Measurements from ENCODE around the gene SPATA18. TPM values are rescaled to one million over a fixed set of nuclear protein-coding genes. Genes with fewer than 3 reads are reported as not detected.
A peak's percentile ranks its signal among the peaks of the same experiment; 100 is the strongest.

SPATA18 gene
- total and polyA plus RNA-seq, 9 of the 15 experiments (the other 6 are each of a cell fraction or from before 2014, with no cell fraction given), result 0.09 TPM; not detected in 8

DNA sequence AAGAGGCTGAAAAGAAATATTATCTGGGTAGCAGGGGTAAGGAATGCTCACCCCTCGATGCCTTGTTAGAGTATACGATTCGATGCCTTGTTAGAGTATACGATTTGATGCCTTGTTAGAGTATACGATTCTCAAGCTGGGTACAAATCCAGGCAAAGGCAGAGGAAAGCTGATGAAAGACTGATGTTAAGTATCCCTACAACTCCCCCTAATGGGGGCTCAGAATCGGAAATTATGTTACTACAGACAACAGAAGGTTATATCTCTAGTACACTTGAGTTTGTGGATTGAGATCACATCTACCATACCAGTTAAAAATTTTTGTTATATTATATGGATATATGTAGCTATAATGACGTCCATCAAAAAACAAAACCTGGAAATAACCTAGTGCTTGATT is 35.7 kb upstream of the SPATA18 start (continued):
- no peak for TF ChIP-seq ZBTB33 (CRISPR knock-in tag; IDR thresholded peaks at IDR 0.05)
- no peak for TF ChIP-seq NFE2 (IDR thresholded peaks at IDR 0.05; ENCODE audit: low read depth)
- TF ChIP-seq ZNF589 (CRISPR knock-in tag; IDR thresholded peaks at IDR 0.05; ENCODE audit: low read depth), result no peak
- no peak for TF ChIP-seq ZNF830 (CRISPR knock-in tag; IDR thresholded peaks at IDR 0.05)
- no peak for TF ChIP-seq FOXJ3 (CRISPR knock-in tag; IDR thresholded peaks at IDR 0.05)
- TF ChIP-seq CTCF (IDR thresholded peaks at IDR 0.05 in 2 of 3, conservative IDR thresholded peaks at IDR 0.05 in 1 of 3; ENCODE audit: insufficient read depth in 2 of 3, low read depth in 1 of 3, low read length in 3 of 3), result peak in 1 of 3 experiments; percentile 25; a peak in 1 of 6 replicates

GRCh38 chr4:52016981-52017380 is 34.1 kb upstream of the SPATA18 start:
- Histone ChIP-seq H4K20me1 (replicated peaks; ENCODE audit: control insufficient read depth, insufficient read depth, low read length) (no peaks in the 10 kb centered on the region), H3K9me1 (ENCODE audit: control insufficient read depth, insufficient read depth, low read length) (no peaks in the 10 kb centered on the region), H3K4me2 (ENCODE audit: insufficient read depth, low read length) (no peak overlapping the region), H3K4me3 (no peak overlapping the region), H3K79me2 (ENCODE audit: control insufficient read depth, insufficient read depth, low read length) (no peaks in the 10 kb centered on the region), H3K9ac (ENCODE audit: insufficient read depth in 1 of 2, low read depth in 2 of 2, low read length in 2 of 2) (no peak overlapping the region), H2AFZ (ENCODE audit: low read depth, low read length) (no peak overlapping the region), H3K27ac (ENCODE audit: extremely low read depth, low read depth, low read length) (no peak overlapping the region), H3K27me3 (ENCODE audit: control insufficient read depth in 2 of 2, insufficient read depth in 2 of 2, low read length in 2 of 2) (no peaks in the 10 kb centered on the region), H3K9me3 (replicated peaks; ENCODE audit: control insufficient read depth, insufficient read depth, low read depth, low read length) (no peaks in the 10 kb centered on the region), H3K4me1 (replicated peaks in 1 of 2; ENCODE audit: control insufficient read depth in 2 of 2, insufficient read depth in 2 of 2, low read length in 2 of 2) (no peaks in the 10 kb centered on the region; a peak in 1 of 5 replicates), H3K36me3 (ENCODE audit: control insufficient read depth, insufficient read depth, low read length) (no peaks in the 10 kb centered on the region)
- BruUV-seq (replicated peaks), result no TSS peak
- FAIRE-seq, result no peak
- intact Hi-C loops (cut with micrococcal nuclease), result no loop called here
- WGBS (ENCODE audit: insufficient coverage, low coverage, missing lambda C conversion rate), result 0% methylated on average over 3 of the region's 3 CpGs
- ATAC-seq, result no peak
- CTCF ChIA-PET (ENCODE audit: low intra/inter-chr PET ratio), result interaction anchor here (0.6 kb wide), 1 partner anchor 1022 kb away, joined by 3 read pairs; no protein-coding TSS in a partner anchor
- POLR2A ChIA-PET, result no interaction called here
- DNase-seq (ENCODE audit: extremely low read depth in 1 of 4, low spot score in 3 of 4), result no peak
- in situ Hi-C loops (cut with MboI), result no loop called here
- TF ChIP-seq SOX6 (IDR thresholded peaks at IDR 0.05) (no peak), ZNF134 (CRISPR knock-in tag; conservative IDR thresholded peaks at IDR 0.05) (no peak), RUNX1 (IDR thresholded peaks at IDR 0.05; ENCODE audit: low read depth) (no peak), SRF (CRISPR knock-in tag; IDR thresholded peaks at IDR 0.05) (no peak), ZBTB7A (IDR thresholded peaks at IDR 0.05; ENCODE audit: borderline replicate concordance, control insufficient read depth, low read depth, low read length) (no peak), SREBF2 (CRISPR knock-in tag; IDR thresholded peaks at IDR 0.05) (no peak)
- TF ChIP-seq, protein P1, sequence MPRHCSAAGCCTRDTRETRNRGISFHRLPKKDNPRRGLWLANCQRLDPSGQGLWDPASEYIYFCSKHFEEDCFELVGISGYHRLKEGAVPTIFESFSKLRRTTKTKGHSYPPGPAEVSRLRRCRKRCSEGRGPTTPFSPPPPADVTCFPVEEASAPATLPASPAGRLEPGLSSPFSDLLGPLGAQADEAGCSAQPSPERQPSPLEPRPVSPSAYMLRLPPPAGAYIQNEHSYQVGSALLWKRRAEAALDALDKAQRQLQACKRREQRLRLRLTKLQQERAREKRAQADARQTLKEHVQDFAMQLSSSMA (CRISPR knock-in tag; IDR thresholded peaks at IDR 0.05), result no peak
- TF ChIP-seq, protein P2, sequence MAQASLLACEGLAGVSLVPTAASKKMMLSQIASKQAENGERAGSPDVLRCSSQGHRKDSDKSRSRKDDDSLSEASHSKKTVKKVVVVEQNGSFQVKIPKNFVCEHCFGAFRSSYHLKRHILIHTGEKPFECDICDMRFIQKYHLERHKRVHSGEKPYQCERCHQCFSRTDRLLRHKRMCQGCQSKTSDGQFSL (CRISPR knock-in tag; IDR thresholded peaks at IDR 0.05), result no peak
- TF ChIP-seq, protein P2 (tag; IDR thresholded peaks at IDR 0.05), result no peak
- TF ChIP-seq, protein P3, sequence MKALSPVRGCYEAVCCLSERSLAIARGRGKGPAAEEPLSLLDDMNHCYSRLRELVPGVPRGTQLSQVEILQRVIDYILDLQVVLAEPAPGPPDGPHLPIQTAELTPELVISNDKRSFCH (CRISPR knock-in tag; IDR thresholded peaks at IDR 0.05), result no peak
- TF ChIP-seq, protein P3 (tag; IDR thresholded peaks at IDR 0.05), result no peak

Measured in K562 (cell line).